ENCODE results near the gene NOL3. TPM values are rescaled to one million over a fixed set of nuclear protein-coding genes. Genes with fewer than 3 reads are reported as not detected.

The NOL3 gene
- total RNA-seq, 1 donor from 2014 or later = 8.8 TPM

- DNase-seq = no peak
Observed at GRCh38 chr16:67173323-67173722, 3.0 kb downstream of the NOL3 start.

DNA sequence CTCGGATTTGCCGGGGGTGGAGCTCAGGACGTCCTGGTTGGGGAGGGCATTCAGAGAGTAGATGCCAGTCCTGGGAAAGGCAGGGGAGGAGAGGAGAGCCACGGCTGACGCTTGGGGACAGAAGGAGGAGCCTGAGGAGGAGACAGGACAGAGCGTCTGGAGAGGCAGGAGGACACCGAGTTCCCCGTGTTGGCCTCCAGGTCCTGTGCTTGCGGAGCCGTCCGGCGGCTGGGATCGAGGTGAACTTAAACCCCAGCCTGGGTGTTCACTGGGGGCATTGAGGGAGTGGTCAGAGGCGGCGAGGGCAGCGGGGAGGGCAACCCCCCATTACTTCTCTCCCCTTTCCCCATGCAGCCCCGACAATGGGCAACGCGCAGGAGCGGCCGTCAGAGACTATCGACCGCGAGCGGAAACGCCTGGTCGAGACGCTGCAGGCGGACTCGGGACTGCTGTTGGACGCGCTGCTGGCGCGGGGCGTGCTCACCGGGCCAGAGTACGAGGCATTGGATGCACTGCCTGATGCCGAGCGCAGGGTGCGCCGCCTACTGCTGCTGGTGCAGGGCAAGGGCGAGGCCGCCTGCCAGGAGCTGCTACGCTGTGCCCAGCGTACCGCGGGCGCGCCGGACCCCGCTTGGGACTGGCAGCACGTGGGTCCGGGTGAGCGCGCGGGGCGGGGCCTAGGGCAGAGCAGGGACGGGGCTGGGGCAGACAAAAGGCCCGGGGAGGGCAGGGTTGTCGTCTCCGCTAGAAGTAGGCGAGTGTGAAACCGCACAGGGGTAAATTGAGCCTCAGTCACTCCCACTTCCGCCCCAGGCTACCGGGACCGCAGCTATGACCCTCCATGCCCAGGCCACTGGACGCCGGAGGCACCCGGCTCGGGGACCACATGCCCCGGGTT is 3.7 kb downstream of the NOL3 start:
- DNase-seq = peak; percentile 91

GRCh38 chr16:67174706-67175231 is 4.4 kb downstream of the NOL3 start:
- no peak for DNase-seq

DNA sequence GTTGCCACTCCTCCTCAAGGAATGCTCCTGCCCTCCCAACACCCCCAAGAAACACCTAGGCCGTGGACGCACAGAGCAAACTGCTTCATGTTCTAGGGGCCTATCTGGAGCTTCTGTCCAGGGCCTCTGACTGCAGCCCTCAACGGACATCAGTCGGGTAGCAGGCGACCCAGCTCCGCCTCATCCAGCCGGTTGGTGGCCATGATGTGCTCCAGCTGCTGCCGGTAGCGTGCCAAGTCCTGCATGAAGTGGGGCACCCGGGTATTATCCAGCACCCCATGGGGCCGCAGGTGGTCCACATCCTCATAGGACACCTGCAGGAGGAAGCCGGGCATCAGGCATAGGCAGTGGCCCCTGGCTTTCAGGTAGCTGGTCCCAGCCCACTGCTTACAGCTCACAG is 6.3 kb downstream of the NOL3 start:
- DNase-seq = no peak

DNA sequence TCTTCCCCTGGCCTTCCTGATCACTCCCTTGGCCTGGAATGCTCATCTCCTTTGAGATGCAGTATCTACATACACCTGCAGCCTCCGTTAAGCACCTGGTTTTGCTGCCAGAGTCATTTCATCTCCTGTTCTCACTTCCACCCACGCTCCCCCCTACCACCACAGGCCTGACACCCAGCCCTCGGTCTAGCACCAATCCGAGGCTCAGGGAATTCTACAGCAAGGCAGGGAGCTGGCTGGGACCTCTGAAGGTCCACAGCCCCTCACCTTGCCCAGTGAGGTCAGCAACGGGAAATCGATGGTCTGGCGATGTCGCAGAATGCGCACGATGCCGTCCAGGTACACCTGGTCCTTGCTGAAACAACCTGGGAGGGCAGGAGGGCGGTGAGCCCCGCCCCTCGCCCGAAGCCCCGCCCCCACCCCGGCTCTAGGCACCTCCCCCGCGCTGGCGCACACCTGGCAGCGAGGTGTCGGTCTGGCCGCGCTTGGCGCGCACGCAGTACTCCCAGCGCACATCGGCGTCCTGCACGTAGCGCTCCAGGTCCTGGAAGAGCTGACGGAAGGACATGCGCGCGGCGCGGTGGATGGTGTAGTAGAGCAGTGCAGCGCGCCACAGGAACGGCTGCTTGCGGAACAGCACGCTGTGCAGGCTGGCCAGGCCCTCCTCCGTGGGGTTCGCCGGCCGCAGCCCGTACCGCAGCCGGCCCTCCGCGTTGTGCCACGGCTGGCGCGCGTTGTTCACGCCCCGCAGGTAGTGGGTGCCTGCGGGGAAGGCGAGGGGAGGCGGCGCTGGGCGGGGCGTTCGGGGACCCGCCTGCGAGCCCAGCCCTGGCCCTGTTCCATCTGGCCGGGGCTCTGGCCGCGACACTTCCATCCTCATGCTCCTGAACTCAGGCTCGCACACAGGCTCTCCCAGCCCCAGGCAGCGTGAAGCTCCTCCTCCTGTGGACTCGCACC is 7.7 kb downstream of the NOL3 start:
- peak; percentile 66 for DNase-seq

- peak; percentile 39 for DNase-seq
Observed at GRCh38 chr16:67179421-67180080, 9.2 kb downstream of the NOL3 start.

DNA sequence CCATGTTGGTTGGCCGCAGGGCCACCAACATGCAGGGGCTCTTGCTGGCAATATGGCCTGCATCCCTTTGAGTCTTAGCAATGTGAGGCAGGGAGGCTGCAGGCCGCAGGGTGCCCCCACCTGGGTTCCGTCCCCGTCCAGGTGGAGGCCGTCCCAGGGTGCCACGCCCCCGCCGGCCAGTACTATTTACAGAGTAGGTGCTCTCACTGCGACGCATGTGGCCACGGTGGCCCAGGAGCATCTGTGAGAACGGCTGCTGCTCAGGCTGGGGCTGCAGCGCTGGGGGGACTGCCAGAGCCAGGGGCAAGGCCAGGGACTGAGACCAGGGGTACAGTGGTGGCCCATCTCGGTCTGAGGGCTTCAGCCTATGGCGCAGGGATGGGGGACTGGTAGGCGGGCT is 9.8 kb downstream of the NOL3 start:
- DNase-seq = no peak

DNA sequence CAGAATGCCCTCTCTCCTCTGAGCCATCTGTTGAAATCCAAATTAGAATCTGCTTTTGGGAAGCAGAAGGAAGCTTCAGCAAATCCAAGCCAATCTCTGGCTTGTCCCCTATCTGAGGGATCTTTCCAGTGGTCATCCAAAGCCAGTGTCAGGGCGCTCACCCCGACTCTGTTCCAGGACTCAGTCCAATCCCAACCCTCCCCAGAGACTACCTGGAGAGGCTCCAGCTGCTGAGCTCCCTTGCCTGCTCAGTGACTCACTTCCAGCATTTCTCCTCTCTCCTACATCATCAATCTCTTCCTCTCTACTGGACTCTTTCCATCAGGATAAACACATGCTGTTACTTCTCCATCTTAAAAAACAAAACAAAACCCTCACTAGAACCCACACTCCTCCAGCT is 11.0 kb downstream of the NOL3 start:
- peak; percentile 64 for DNase-seq

DNA sequence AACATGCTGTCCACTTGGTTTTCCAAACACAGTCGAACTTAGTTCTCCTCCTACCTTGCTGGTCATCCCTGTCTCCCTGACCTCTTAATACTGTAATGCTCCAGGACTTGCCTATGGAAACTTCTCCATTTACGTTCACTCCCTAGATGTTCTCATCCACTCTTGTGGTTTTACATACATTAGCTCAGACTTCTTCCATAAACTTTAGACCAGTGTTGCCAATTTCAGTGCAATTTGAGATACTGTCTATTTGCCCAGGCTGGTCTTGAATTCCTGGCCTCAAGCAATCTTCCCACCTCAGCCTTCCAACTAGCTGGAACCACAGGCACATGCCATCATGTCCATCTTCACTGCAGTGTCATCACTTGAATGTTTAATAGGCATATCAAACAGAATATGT is 11.9 kb downstream of the NOL3 start:
- no peak for DNase-seq

DNA sequence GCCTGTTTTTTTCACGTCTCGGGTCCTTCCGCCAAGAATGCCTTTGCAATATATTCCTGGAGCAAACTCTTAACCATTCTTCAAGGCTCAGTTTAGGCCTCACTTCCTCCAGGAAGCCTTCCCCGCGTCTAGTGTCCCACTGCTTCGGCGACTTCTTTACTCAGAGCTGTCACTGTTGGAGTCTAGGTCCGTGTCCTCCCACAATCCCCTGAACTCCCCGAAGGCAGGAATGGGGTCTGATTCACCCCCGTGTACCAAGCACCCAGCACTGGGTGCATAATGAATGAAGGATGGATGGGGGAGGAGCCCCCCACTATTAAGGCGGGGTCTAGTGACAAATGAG is 12.9 kb downstream of the NOL3 start:
- DNase-seq = no peak

DNA sequence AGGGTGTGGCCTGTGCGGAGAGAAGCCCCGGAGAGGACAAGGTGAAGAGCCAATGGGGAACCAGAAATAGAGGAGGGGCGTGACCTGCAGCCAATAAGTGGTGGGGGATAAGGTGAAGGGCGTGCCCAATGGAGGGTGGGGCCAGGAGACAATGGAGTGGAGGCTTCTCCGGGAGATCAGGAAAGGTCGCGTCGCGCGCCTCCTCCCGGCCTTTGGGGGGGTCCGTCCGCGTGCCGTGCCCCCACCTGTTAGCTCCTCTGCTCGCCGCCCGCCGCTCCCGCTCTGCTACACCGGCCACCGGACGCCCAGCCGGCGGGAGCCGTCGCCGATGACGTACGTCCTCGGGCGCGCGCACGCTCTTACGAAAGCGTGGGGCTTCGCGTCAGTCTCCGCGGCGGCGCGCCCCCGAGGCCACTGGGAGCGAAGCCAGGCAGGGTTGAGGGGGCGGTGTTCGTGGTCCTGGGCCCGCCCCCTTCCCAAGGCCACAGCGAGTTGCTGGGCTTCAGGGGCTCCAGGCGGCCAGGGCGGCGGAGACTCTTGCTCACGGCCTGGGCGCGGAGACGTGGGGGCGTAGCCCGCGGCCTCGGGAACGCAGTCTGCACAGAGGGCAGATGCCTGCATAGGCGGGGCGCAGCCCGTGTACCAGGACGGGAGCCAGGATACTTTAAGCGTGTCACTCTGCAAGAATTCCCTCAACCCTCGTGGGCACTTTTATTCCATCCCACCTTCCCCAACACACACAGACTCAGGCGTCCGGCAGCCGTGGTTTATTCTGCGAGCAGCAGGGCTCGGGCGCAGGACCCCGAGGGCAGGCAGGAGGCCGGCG is 13.5 kb downstream of the NOL3 start, which contains the start of gene MATCAP1:
MATCAP1 (minus strand) TSS at position 337 of the 826 bp plus-strand sequence. CDS start 3,353 bp downstream, outside the sequence.
- peak; percentile 98 for DNase-seq

- no peak for DNase-seq
Observed at GRCh38 chr16:67184453-67184994, 14.2 kb downstream of the NOL3 start.

- DNase-seq = peak; percentile 95
Observed at GRCh38 chr16:67184995-67185650, 14.8 kb downstream of the NOL3 start.

GRCh38 chr16:67185651-67186134 is 15.4 kb downstream of the NOL3 start:
- DNase-seq = no peak

GRCh38 chr16:67186550-67186950 is 16.2 kb downstream of the NOL3 start:
- no peak for DNase-seq

DNA sequence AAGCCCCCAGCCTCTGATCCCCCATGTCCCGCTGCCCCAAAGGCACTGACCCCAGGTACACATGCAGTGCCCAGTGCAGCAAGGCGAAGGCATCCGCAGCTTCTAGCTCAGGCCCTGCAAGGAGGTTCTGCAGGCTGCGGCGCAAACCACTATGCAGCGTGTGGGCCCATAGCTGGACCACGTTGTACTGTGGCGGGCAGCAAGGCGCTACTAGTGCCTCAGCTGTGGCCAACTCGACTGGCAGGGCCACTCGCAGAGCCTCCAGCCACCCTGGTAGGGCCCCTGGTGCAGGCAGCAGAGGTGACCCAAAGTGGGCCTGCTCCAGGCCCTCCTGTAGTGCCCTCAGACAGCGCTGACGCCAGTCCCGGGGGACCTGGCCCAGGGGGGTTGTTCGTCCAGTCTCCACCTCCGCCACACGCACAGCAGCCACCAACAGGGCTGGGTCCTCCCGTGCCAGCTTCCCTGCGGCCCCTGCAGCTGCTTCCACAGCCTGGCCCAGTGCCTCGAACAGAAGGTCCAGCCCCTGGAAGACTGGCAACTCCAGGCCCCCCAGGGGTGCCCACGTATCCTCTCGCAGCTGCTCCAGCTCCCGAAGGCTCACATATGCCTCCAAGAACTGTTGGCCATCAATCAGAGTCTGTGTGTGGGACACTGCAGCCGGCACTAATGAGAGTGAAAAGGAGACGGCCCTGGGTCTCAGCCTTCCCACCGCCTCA is 17.0 kb downstream of the NOL3 start:
- no peak for DNase-seq

- no peak for DNase-seq
Observed at GRCh38 chr16:67188323-67188722, 18.0 kb downstream of the NOL3 start.

GRCh38 chr16:67188798-67189197 is 18.5 kb downstream of the NOL3 start:
- no peak for DNase-seq

DNA sequence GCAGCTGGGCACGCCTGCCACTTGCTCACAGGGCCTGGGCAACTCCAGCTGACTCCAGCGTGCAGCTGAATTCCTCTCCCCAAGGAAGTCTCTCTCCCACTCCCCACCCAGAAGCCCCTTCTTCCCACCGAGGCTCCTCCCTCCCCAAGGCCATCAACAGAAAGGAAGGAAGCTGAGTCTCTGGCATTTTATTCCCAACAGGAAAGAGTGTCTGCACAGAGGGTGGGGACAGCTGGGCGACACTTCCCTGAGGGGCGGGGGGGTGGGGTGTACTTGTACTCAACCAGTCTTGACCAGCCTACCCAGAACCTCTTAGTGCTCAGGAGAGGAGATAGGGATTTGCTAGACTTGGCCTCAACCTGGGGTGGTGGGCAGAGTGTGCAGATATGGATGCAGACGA is 19.7 kb downstream of the NOL3 start, which contains the start of gene EXOC3L1:
EXOC3L1 (minus strand) TSS at position 96 of the 400 bp plus-strand sequence. CDS start 460 bp downstream, outside the sequence.
- no peak for DNase-seq

Data from dermis blood vessel endothelial cell (primary cell).